ENCODE measurements around the gene LAMP1.

GRCh38 chr13:113320226-113320875 lies 23.3 kb downstream of the LAMP1 start:
- no peak for TF ChIP-seq CTCF (IDR thresholded peaks at IDR 0.05)
- TF ChIP-seq POLR2A (IDR thresholded peaks at IDR 0.05): no peak

Data from right lobe of liver (tissue), 4 donors.